Mucosa of descending colon (tissue), 3 donors: ENCODE results near the gene UFM1. TPM values are rescaled to one million over a fixed set of nuclear protein-coding genes. Genes with fewer than 3 reads are reported as not detected.

Experiments used
- ATAC-seq: fragments of 200-7000 bp; cut with Tn5 transposase; one replicate; pipeline ENCODE4 v1.9.1; 2020; ENCODE audit warnings: mild to moderate bottlenecking, moderate library complexity
- DNase-seq, 3 donors: peaks; one replicate each; pipeline ENCODE4 v3.0.0-alpha.2; 2020
- H3K36me3 ChIP-seq: fragments of 200-600 bp; one replicate; pipeline ENCODE4 v1.8.0; 2021; ENCODE audit warnings: low read depth, mild to moderate bottlenecking
- H3K4me1 ChIP-seq: fragments of 200-600 bp; one replicate; pipeline ENCODE4 v1.8.0; 2021; ENCODE audit warnings: low read depth, mild to moderate bottlenecking
- H3K4me3 ChIP-seq: fragments of 200-600 bp; one replicate; pipeline ENCODE4 v1.8.0; 2021; ENCODE audit warnings: mild to moderate bottlenecking
- H3K9me3 ChIP-seq: fragments of 200-600 bp; one replicate; pipeline ENCODE4 v1.8.0; 2021; ENCODE audit warnings: mild to moderate bottlenecking
- CTCF ChIP-seq: fragments of 200-600 bp; IDR thresholded peaks from one replicate; pipeline ENCODE4 v1.8.0; 2022; ENCODE audit warnings: antibody characterized with exemption, mild to moderate bottlenecking
- intact Hi-C, 2 donors: fragments of 100-400 bp; cut with DNase I in 1 of 2; cut with micrococcal nuclease in 1 of 2; formaldehyde crosslinking; loops; one replicate each; pipeline versions ENCODE4 v1.11.0 to v1.11.1; 2022; cut with DNase I, micrococcal nuclease
- total RNA-seq, 3 donors: library from RNA; stranded (reverse); fragmentation: NEBNext Ultra II Directional in 2 of 3; extraction: Animal tissue kit (Norgen Biotek cat#: 25700) in 2 of 3; gene quantifications; one replicate each; pipeline versions ENCODE4 v1.2.1 to v1.2.4, GENCODE V29; 2021 to 2023
- donor health status: DM: no; HTN: no; CAD: no; lungs with moderate emphysema.
- donor health status: DM: no; HTN: no; CAD: no.
- donor health status: DM: no; HTN: yes; CAD: no.

Gene UFM1
- total RNA-seq, 3 donors from 2014 or later = 50.5 to 56.6 (median 50.9) TPM

DNA sequence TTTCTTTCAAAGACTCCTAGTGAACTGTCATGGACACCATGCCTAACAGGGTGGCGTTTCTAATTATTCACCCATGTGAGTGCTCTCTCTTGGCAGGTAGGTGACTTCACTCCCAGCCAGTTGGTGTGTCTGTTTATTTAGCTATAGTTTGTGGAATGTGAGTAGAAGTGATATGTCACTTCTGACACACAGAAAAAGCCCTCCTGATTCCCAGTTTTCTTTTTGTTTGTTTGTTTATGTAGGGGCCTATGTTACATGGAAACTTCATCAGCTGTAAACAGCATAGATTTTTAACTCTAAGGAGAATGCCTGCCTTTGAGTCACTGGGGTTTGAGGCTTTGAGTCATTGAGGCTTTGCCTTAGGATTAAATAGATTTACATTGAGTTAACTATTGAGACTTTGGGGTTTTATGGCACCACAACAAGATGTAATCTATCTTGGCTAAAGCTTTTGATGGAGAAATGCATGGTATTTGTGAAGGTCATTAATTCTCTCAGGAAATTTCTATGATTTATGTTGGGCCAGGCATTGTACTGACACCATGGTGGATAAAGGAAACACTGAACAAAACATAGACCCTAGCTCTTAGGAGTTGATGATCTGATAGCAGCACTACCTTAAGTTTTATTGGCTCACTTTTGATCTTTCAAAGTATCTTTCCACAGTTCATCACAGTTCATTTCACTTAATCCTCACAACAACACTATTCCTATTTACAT is 45.3 kb downstream of the UFM1 start:
- no peaks in the 10 kb centered on the region for H3K9me3 ChIP-seq
- H3K4me3 ChIP-seq = no peak overlapping the region
- H3K36me3 ChIP-seq = no peaks in the 10 kb centered on the region
- no peaks in the 10 kb centered on the region for H3K4me1 ChIP-seq
- TF ChIP-seq CTCF = no peak
- DNase-seq (no peak), ATAC-seq (no peak)
- intact Hi-C loops = no loop called here

- DNase-seq (no peak), ATAC-seq (no peak)
- H3K36me3 ChIP-seq = no peaks in the 10 kb centered on the region
- no peaks in the 10 kb centered on the region for H3K4me1 ChIP-seq
- no peaks in the 10 kb centered on the region for H3K9me3 ChIP-seq
- intact Hi-C loops = no loop called here
- no peak overlapping the region for H3K4me3 ChIP-seq
- TF ChIP-seq CTCF = no peak
Observed at GRCh38 chr13:38395497-38395788, 45.8 kb downstream of the UFM1 start.

- Histone ChIP-seq H3K9me3 (no peaks in the 10 kb centered on the region), H3K4me3 (no peak overlapping the region), H3K4me1 (no peaks in the 10 kb centered on the region), H3K36me3 (no peaks in the 10 kb centered on the region)
- intact Hi-C loops = no loop called here
- ATAC-seq (peak; percentile 51), DNase-seq (peak in 1 of 3 donors; percentile 4)
- TF ChIP-seq CTCF = no peak
Observed at GRCh38 chr13:38398711-38399493, 49.3 kb downstream of the UFM1 start.

DNA sequence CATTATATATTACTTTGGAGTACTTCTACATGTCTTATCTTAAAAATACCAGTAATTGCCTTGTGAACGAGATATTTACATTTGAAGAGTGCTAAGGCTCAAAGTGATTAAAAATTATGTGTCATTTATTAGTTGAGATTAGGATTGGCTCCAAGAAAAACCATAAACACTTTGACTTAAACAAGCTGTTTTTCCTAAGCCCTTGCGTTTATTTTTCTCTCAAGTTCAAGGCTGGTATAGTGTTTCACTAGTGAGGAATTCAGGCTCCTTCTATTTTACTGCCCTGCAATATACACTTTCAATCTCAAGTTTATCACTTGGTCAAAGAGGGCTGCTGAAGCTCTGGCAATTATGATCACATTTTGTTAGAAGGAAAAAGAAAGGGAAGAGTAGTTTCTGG is 49.9 kb downstream of the UFM1 start:
- no peaks in the 10 kb centered on the region for H3K4me1 ChIP-seq
- no peak overlapping the region for H3K4me3 ChIP-seq
- TF ChIP-seq CTCF = no peak
- no peaks in the 10 kb centered on the region for H3K36me3 ChIP-seq
- ATAC-seq (no peak), DNase-seq (no peak)
- H3K9me3 ChIP-seq = no peaks in the 10 kb centered on the region
- intact Hi-C loops = no loop called here

GRCh38 chr13:38401276-38401675 is 51.6 kb downstream of the UFM1 start:
- Histone ChIP-seq H3K36me3 (no peaks in the 10 kb centered on the region), H3K9me3 (no peaks in the 10 kb centered on the region), H3K4me3 (no peak overlapping the region), H3K4me1 (no peaks in the 10 kb centered on the region)
- TF ChIP-seq CTCF = no peak
- ATAC-seq (no peak), DNase-seq (no peak)
- intact Hi-C loops = no loop called here
